ENCODE measurements around the gene ATG7. TPM values are rescaled to one million over a fixed set of nuclear protein-coding genes. Genes with fewer than 3 reads are reported as not detected.
"Not testable (repeated sequence)": the region's sequence is repeated elsewhere in the genome, so short reads cannot be mapped to it uniquely, and the experiment has no call there.

The ATG7 gene
- total RNA-seq, 4 donors from 2014 or later: 54.8 to 126 (median 100) TPM

GRCh38 chr3:11523572-11524101 lies 251.4 kb downstream of the ATG7 start:
- intact Hi-C loops (cut with DNase I; ENCODE audit: low total_unique reads): no loop called here
- peak; percentile 60 to 65 for DNase-seq
- peaks cover 4% of the 10 kb centered on the region in 2 donors for H3K4me1 ChIP-seq

DNA sequence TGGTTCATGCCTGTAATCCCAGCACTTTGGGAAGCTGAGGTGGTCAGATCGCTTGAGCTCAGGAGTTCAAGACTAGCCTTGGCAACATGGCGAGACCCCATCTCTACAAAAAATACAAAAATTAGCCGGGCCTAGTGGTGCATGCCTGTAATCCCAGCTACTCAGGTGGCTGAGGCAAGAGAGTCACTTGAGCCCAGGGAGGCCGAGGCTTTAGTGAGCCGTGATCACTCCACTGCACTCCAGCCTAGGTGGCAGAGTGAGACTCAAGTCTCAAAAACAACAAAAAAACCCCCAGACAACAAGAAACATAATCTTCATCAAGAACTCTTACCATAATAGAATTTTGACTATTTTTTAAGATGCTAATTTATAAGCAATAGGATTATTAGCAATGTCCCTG lies 253.9 kb downstream of the ATG7 start:
- H3K4me3 ChIP-seq; H3K36me3 ChIP-seq; H3K27me3 ChIP-seq; intact Hi-C loops (cut with DNase I; ENCODE audit: low total_unique reads); H3K4me1 ChIP-seq; H3K9me3 ChIP-seq; DNase-seq: not testable (repeated sequence)
- H3K27ac ChIP-seq: peak overlapping the region in 1 of 2 donors; percentile 94

More at GRCh38 chr3:11523572-11524101, 251.4 kb downstream of the ATG7 start:
- TF ChIP-seq CTCF (IDR thresholded peaks at IDR 0.05): no peak
- no peak for TF ChIP-seq POLR2A (IDR thresholded peaks at IDR 0.05)
- no peaks in the 10 kb centered on the region for H3K9me3 ChIP-seq
- peak overlapping the region; percentile 82 to 94 for H3K27ac ChIP-seq
- H3K27me3 ChIP-seq: no peaks in the 10 kb centered on the region
- H3K36me3 ChIP-seq: no peaks in the 10 kb centered on the region
- no peak overlapping the region for H3K4me3 ChIP-seq

DNA sequence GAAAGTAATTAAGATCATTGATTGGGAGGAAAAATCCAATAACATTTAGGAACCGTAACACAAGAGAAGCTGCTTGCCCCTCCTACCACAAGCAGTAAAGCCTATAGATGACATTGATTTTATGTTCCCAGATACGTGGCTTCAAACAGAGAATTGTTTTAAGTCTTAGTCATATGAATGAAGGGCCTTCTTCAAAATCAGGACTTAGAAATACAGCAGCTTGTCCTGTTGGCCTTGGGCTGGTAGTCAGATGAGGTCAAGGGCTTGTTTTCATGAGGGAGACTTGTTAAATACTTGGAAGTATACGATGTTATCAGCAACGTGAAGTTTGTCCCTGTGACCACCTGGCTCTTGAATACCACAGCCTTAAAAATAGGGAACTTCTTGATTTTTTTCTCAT lies 257.1 kb downstream of the ATG7 start:
- H3K27ac ChIP-seq: no peak overlapping the region

DNA sequence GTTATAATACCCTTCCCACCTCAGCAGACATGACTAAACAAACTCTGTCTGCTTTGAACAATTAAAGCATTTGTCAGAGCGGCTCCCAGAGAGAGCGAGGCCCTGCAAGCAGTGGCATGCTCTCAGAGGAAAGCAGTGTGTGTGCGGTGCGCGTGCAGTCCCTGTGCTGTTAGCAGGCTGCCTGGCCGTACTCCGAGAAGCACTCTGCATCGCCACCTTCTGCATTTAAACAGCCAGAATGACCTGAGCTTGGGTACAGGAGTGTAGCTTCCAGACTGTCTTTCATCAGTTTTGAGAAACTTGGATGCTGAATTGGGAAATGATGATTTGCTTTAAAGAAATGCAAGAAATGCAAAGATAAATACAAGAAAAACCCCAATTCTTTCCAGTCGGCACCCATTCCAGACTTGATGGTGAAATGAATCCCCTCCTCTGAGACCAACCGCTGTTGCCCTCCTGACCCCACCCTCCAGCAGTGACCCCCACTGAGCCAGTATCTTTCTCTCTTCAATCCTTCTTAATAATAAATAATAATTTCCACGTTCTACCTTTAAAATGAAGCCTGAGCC lies 258.0 kb downstream of the ATG7 start:
- Histone ChIP-seq H3K36me3 (no peaks in the 10 kb centered on the region), H3K27me3 (no peaks in the 10 kb centered on the region), H3K9me3 (no peaks in the 10 kb centered on the region), H3K4me3 (no peak overlapping the region), H3K4me1 (no peaks in the 10 kb centered on the region), H3K27ac (no peak overlapping the region)
- intact Hi-C loops (cut with DNase I; ENCODE audit: low total_unique reads): no loop called here
- TF ChIP-seq POLR2A (IDR thresholded peaks at IDR 0.05) (no peak), CTCF (IDR thresholded peaks at IDR 0.05) (no peak)
- DNase-seq: no peak

More for the DNA sequence above, 257.1 kb downstream of the ATG7 start:
- Histone ChIP-seq H3K9me3 (no peaks in the 10 kb centered on the region), H3K27me3 (no peaks in the 10 kb centered on the region), H3K4me1 (no peaks in the 10 kb centered on the region), H3K36me3 (no peaks in the 10 kb centered on the region), H3K4me3 (no peak overlapping the region)
- intact Hi-C loops (cut with DNase I; ENCODE audit: low total_unique reads): no loop called here
- no peak for TF ChIP-seq POLR2A (IDR thresholded peaks at IDR 0.05)
- no peak for TF ChIP-seq CTCF (IDR thresholded peaks at IDR 0.05)
- DNase-seq: no peak

DNA sequence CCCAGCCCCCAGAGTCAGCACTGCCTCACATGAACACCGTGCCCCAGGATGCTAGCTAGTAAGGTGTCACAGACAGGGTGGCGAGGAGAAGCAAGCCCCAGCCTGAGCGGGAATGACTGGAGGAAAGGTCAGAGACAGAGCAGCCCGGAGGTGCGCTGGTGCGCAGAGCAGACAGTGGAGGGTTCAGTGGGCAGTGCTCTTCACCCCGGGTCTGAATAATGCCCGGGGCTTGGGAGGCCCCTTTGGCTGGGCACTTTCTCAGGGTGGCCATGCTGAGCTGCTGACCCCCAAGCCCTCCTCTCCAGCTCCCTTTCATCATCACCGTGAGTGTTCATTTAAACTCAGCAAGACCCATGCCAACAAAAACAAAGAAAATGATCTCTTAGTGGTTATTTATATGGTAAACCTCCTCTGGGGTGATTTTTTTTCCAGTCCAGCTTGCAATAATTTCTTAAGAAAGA lies 260.8 kb downstream of the ATG7 start:
- no peak overlapping the region for H3K4me3 ChIP-seq
- no peak overlapping the region for H3K27ac ChIP-seq
- no peaks in the 10 kb centered on the region for H3K4me1 ChIP-seq
- no peaks in the 10 kb centered on the region for H3K9me3 ChIP-seq
- H3K36me3 ChIP-seq: no peaks in the 10 kb centered on the region
- TF ChIP-seq POLR2A (IDR thresholded peaks at IDR 0.05): no peak
- no peaks in the 10 kb centered on the region for H3K27me3 ChIP-seq
- intact Hi-C loops (cut with DNase I; ENCODE audit: low total_unique reads): no loop called here
- DNase-seq: no peak

GRCh38 chr3:11534011-11534792 lies 262.0 kb downstream of the ATG7 start:
- Histone ChIP-seq H3K4me1 (no peaks in the 10 kb centered on the region), H3K36me3 (no peaks in the 10 kb centered on the region), H3K27me3 (no peaks in the 10 kb centered on the region), H3K4me3 (no peak overlapping the region), H3K9me3 (no peaks in the 10 kb centered on the region), H3K27ac (no peak overlapping the region)
- DNase-seq: no peak
- TF ChIP-seq CTCF (IDR thresholded peaks at IDR 0.05) (no peak), POLR2A (IDR thresholded peaks at IDR 0.05) (no peak)
- intact Hi-C loops (cut with DNase I; ENCODE audit: low total_unique reads): no loop called here

Measured in uterus (tissue), 4 donors.